ENCODE data around the gene ZNF219.

- TF ChIP-seq CTCF (IDR thresholded peaks at IDR 0.05; ENCODE audit: poor library complexity, severe bottlenecking) = no peak
- no peak for TF ChIP-seq RAD21 (conservative IDR thresholded peaks at IDR 0.05)
- TF ChIP-seq, protein P1, sequence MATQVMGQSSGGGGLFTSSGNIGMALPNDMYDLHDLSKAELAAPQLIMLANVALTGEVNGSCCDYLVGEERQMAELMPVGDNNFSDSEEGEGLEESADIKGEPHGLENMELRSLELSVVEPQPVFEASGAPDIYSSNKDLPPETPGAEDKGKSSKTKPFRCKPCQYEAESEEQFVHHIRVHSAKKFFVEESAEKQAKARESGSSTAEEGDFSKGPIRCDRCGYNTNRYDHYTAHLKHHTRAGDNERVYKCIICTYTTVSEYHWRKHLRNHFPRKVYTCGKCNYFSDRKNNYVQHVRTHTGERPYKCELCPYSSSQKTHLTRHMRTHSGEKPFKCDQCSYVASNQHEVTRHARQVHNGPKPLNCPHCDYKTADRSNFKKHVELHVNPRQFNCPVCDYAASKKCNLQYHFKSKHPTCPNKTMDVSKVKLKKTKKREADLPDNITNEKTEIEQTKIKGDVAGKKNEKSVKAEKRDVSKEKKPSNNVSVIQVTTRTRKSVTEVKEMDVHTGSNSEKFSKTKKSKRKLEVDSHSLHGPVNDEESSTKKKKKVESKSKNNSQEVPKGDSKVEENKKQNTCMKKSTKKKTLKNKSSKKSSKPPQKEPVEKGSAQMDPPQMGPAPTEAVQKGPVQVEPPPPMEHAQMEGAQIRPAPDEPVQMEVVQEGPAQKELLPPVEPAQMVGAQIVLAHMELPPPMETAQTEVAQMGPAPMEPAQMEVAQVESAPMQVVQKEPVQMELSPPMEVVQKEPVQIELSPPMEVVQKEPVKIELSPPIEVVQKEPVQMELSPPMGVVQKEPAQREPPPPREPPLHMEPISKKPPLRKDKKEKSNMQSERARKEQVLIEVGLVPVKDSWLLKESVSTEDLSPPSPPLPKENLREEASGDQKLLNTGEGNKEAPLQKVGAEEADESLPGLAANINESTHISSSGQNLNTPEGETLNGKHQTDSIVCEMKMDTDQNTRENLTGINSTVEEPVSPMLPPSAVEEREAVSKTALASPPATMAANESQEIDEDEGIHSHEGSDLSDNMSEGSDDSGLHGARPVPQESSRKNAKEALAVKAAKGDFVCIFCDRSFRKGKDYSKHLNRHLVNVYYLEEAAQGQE (IDR thresholded peaks at IDR 0.05; ENCODE audit: borderline replicate concordance) = no peak
- TF ChIP-seq MXI1 (conservative IDR thresholded peaks at IDR 0.05; ENCODE audit: poor library complexity, severe bottlenecking) = no peak
- no peak for TF ChIP-seq TAF1 (IDR thresholded peaks at IDR 0.05; ENCODE audit: low read depth)
These were observed 43.9 kb upstream of the ZNF219 start for GRCh38 chr14:21142357-21142756.

Measured in neural cell (in vitro differentiated cells).